ENCODE measurements around the gene SGCD.

DNA sequence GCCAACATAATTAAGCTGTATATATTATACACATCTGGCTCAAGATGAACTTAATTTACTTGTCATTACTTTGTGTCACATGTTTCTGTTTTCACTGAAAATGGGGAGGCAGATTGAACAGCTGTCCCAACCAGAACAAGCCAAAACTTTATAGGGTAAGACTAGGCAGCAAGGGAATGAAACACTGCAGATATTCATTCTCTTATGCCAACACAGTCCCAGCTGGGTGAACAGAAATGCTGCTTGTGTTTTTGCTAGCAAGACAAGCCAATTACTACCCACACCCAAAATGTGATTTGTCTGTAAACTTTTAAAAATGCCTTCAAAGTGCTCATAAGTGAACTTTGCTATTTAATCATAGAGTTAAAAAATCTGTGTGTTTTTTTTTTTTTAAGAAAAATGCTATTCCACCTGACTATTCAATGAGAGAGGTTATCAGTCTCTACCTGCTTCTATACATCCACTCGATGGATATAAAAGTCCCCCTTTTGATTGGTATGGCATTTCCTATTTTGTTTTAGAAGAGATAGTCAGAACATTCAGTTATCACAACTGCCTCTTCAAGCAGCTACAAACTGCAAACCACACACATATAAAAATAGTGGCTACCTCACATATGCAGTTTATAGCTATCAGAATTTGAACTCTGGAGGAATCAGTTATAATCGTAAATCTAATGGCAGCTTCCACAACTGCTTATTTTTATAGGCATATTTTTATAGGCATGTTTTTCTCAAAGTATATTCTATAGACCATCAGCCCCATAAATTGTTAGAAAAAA, 431.2 kb downstream of the SGCD start:
- TF ChIP-seq, protein P1, sequence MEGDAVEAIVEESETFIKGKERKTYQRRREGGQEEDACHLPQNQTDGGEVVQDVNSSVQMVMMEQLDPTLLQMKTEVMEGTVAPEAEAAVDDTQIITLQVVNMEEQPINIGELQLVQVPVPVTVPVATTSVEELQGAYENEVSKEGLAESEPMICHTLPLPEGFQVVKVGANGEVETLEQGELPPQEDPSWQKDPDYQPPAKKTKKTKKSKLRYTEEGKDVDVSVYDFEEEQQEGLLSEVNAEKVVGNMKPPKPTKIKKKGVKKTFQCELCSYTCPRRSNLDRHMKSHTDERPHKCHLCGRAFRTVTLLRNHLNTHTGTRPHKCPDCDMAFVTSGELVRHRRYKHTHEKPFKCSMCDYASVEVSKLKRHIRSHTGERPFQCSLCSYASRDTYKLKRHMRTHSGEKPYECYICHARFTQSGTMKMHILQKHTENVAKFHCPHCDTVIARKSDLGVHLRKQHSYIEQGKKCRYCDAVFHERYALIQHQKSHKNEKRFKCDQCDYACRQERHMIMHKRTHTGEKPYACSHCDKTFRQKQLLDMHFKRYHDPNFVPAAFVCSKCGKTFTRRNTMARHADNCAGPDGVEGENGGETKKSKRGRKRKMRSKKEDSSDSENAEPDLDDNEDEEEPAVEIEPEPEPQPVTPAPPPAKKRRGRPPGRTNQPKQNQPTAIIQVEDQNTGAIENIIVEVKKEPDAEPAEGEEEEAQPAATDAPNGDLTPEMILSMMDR (optimal IDR thresholded peaks at IDR 0.05 in 1 of 3, IDR thresholded peaks at IDR 0.05 in 1 of 3, conservative IDR thresholded peaks at IDR 0.05 in 1 of 3; ENCODE audit: extremely low read depth in 1 of 3, insufficient read depth in 2 of 3, low read length in 3 of 3): no peak
- TF ChIP-seq EZH2 (IDR thresholded peaks at IDR 0.05; ENCODE audit: low read length): no peak
